Mesendoderm (in vitro differentiated cells): ENCODE measurements around the gene CXCR2. TPM values are rescaled to one million over a fixed set of nuclear protein-coding genes. Genes with fewer than 3 reads are reported as not detected.

Experiments used
- DNase-seq: peaks from one replicate; pipeline ENCODE4 v3.0.0; 2013
- H2AK5ac ChIP-seq: 2 replicates; pipeline ENCODE4 v1.6.1; 2013; ENCODE audit warnings: low read length, inconsistent platforms
- H2BK120ac ChIP-seq: 2 replicates; pipeline ENCODE4 v1.6.1; 2013; ENCODE audit warnings: low read depth, mild to moderate bottlenecking, low read length, moderate library complexity, mixed read lengths
- H2BK15ac ChIP-seq: replicated peaks from 2 replicates; pipeline ENCODE4 v1.6.1; 2013; ENCODE audit warnings: low read depth, mild to moderate bottlenecking, moderate library complexity
- H2BK5ac ChIP-seq: 2 replicates; pipeline ENCODE4 v1.6.1; 2013; ENCODE audit warnings: low read length, inconsistent platforms
- H3K18ac ChIP-seq: 2 replicates; pipeline ENCODE4 v1.6.1; 2013; ENCODE audit warnings: mild to moderate bottlenecking, low read length, mixed read lengths
- H3K23ac ChIP-seq: one replicate; pipeline ENCODE4 v1.6.1; 2013; ENCODE audit warnings: low read length
- H3K27ac ChIP-seq: 2 replicates; pipeline ENCODE4 v1.5.1; 2013; ENCODE audit warnings: low read depth, mild to moderate bottlenecking, inconsistent platforms, low read length, moderate library complexity
- H3K27me3 ChIP-seq: 2 replicates; pipeline ENCODE4 v1.6.1; 2013; ENCODE audit warnings: low read length, control low read depth, mild to moderate bottlenecking, inconsistent platforms; ENCODE audit not compliant: insufficient read depth, poor library complexity
- H3K36me3 ChIP-seq: 2 replicates; pipeline ENCODE4 v1.6.1; 2013; ENCODE audit warnings: low read length, inconsistent platforms; ENCODE audit not compliant: control insufficient read depth, insufficient read depth
- H3K4ac ChIP-seq: one replicate; pipeline ENCODE4 v1.6.1; 2013; ENCODE audit warnings: low read depth, mild to moderate bottlenecking, low read length, moderate library complexity
- H3K4me1 ChIP-seq: 2 replicates; pipeline ENCODE4 v1.6.1; 2013; ENCODE audit warnings: low read depth, low read length, inconsistent platforms; ENCODE audit not compliant: control insufficient read depth
- H3K4me2 ChIP-seq: 2 replicates; pipeline ENCODE4 v1.6.1; 2013; ENCODE audit warnings: low read length
- H3K4me3 ChIP-seq: 2 replicates; pipeline ENCODE4 v1.5.1; 2013; ENCODE audit warnings: mild to moderate bottlenecking, low read length
- H3K56ac ChIP-seq: one replicate; pipeline ENCODE4 v1.6.1; 2013; ENCODE audit warnings: low read length
- H3K79me1 ChIP-seq: 2 replicates; pipeline ENCODE4 v1.6.1; 2013; ENCODE audit warnings: low read length, inconsistent platforms
- H3K79me2 ChIP-seq: 2 replicates; pipeline ENCODE4 v1.6.1; 2013; ENCODE audit warnings: mild to moderate bottlenecking, low read length; ENCODE audit not compliant: control insufficient read depth, insufficient read depth
- H3K9ac ChIP-seq: 2 replicates; pipeline ENCODE4 v1.6.1; 2013; ENCODE audit warnings: low read length, inconsistent platforms
- H4K5ac ChIP-seq: one replicate; pipeline ENCODE4 v1.6.1; 2013; ENCODE audit warnings: low read length
- H4K8ac ChIP-seq: one replicate; pipeline ENCODE4 v1.6.1; 2013; ENCODE audit warnings: low read depth, mild to moderate bottlenecking, control low read depth, low read length, moderate library complexity
- WGBS: extraction: QIAGEN DNeasy Blood & Tissue Kit; methylation state at CpG from one replicate; pipeline ENCODE4 v1.1.7; 2013; ENCODE audit warnings: low lambda C conversion rate, missing lambda C conversion rate; ENCODE audit not compliant: insufficient coverage; ENCODE audit errors: extremely low coverage; 5-methylcytosine and 5-hydroxymethylcytosine counted together
- polyA plus RNA-seq, 2 experiments: library from polyadenylated mRNA; stranded (reverse); fragments of 200-250 nt; gene quantifications; one replicate each; pipeline ENCODE4 v1.2.3, GENCODE V29; 2013

Gene CXCR2
- polyA plus RNA-seq (2013, experiment 1 of 2), result 1.00 TPM
- polyA plus RNA-seq (2013, experiment 2 of 2), result 0.99 TPM

GRCh38 chr2:218125626-218126080 is at the start of gene CXCR2:
TSS of gene CXCR2 (plus strand) at chr2:218126028. CDS start at chr2:218134802, 8,774 bp downstream.
- Histone ChIP-seq H2BK15ac (no peak within 1 kb of the TSS), H3K9ac (no peak within 1 kb of the TSS), H3K36me3 (no peaks in the 10 kb centered on the region), H2AK5ac (no peak within 1 kb of the TSS), H3K56ac (no peak within 1 kb of the TSS), H3K79me1 (no peaks in the 10 kb centered on the region), H2BK120ac (no peak within 1 kb of the TSS), H4K5ac (no peak within 1 kb of the TSS), H3K4ac (no peak within 1 kb of the TSS), H3K79me2 (no peaks in the 10 kb centered on the region), H3K27me3 (no peaks in the 10 kb centered on the region), H3K18ac (peak within 1 kb of the TSS; percentile 51), H3K23ac (no peak within 1 kb of the TSS), H3K4me1 (no peaks in the 10 kb centered on the region), H2BK5ac (no peak within 1 kb of the TSS), H3K4me2 (no peak within 1 kb of the TSS), H4K8ac (no peak within 1 kb of the TSS), H3K4me3 (no peak within 1 kb of the TSS), H3K27ac (no peak within 1 kb of the TSS)
- WGBS, result no CpG with 5 or more reads among the region's 8 CpGs
- DNase-seq, result peak; percentile 48

GRCh38 chr2:218077464-218078216 is 48.2 kb upstream of the CXCR2 start:
- no peak overlapping the region for H3K4me3 ChIP-seq
- no CpG with 5 or more reads among the region's 9 CpGs for WGBS

GRCh38 chr2:218079943-218080913 is 45.6 kb upstream of the CXCR2 start:
- H3K4me1 ChIP-seq, result no peaks in the 10 kb centered on the region
- no peak overlapping the region for H3K56ac ChIP-seq
- H3K23ac ChIP-seq, result no peak overlapping the region
- no peak overlapping the region for H3K27ac ChIP-seq
- no peaks in the 10 kb centered on the region for H3K79me1 ChIP-seq
- H2BK5ac ChIP-seq, result no peak overlapping the region
- no peaks in the 10 kb centered on the region for H3K79me2 ChIP-seq
- H2AK5ac ChIP-seq, result no peak overlapping the region
- WGBS, result no CpG with 5 or more reads among the region's 15 CpGs
- H3K18ac ChIP-seq, result no peak overlapping the region
- DNase-seq, result no peak
- no peak overlapping the region for H2BK15ac ChIP-seq
- no peaks in the 10 kb centered on the region for H3K36me3 ChIP-seq
- no peak overlapping the region for H2BK120ac ChIP-seq
- no peak overlapping the region for H3K4me3 ChIP-seq
- no peak overlapping the region for H4K8ac ChIP-seq
- no peak overlapping the region for H4K5ac ChIP-seq
- H3K27me3 ChIP-seq, result no peaks in the 10 kb centered on the region
- no peak overlapping the region for H3K4ac ChIP-seq
- H3K4me2 ChIP-seq, result no peak overlapping the region
- no peak overlapping the region for H3K9ac ChIP-seq

More at GRCh38 chr2:218077464-218078216, 48.2 kb upstream of the CXCR2 start:
- no peak overlapping the region for H2BK5ac ChIP-seq
- no peak for DNase-seq
- H4K8ac ChIP-seq, result no peak overlapping the region
- no peak overlapping the region for H4K5ac ChIP-seq
- H2BK15ac ChIP-seq, result no peak overlapping the region
- H3K79me1 ChIP-seq, result no peaks in the 10 kb centered on the region
- no peak overlapping the region for H2AK5ac ChIP-seq
- H3K56ac ChIP-seq, result no peak overlapping the region
- H3K18ac ChIP-seq, result no peak overlapping the region
- H2BK120ac ChIP-seq, result no peak overlapping the region
- no peak overlapping the region for H3K4me2 ChIP-seq
- no peak overlapping the region for H3K27ac ChIP-seq
- no peaks in the 10 kb centered on the region for H3K36me3 ChIP-seq
- H3K4ac ChIP-seq, result no peak overlapping the region
- no peak overlapping the region for H3K23ac ChIP-seq
- no peaks in the 10 kb centered on the region for H3K4me1 ChIP-seq
- no peaks in the 10 kb centered on the region for H3K79me2 ChIP-seq
- no peak overlapping the region for H3K9ac ChIP-seq
- H3K27me3 ChIP-seq, result no peaks in the 10 kb centered on the region

- H3K27ac ChIP-seq, result no peak overlapping the region
- WGBS, result no CpG with 5 or more reads among the region's 2 CpGs
- DNase-seq, result no peak
- H3K9ac ChIP-seq, result no peak overlapping the region
- no peak overlapping the region for H2BK5ac ChIP-seq
- no peaks in the 10 kb centered on the region for H3K36me3 ChIP-seq
- H3K79me1 ChIP-seq, result no peaks in the 10 kb centered on the region
- H3K4me3 ChIP-seq, result no peak overlapping the region
- H3K56ac ChIP-seq, result no peak overlapping the region
- no peak overlapping the region for H2AK5ac ChIP-seq
- H3K4me2 ChIP-seq, result no peak overlapping the region
- no peak overlapping the region for H2BK120ac ChIP-seq
- no peak overlapping the region for H3K4ac ChIP-seq
- no peaks in the 10 kb centered on the region for H3K79me2 ChIP-seq
- no peak overlapping the region for H2BK15ac ChIP-seq
- no peaks in the 10 kb centered on the region for H3K27me3 ChIP-seq
- H3K4me1 ChIP-seq, result no peaks in the 10 kb centered on the region
- H4K5ac ChIP-seq, result no peak overlapping the region
- no peak overlapping the region for H3K18ac ChIP-seq
- no peak overlapping the region for H4K8ac ChIP-seq
- no peak overlapping the region for H3K23ac ChIP-seq
Measured at GRCh38 chr2:218081063-218081462, 44.8 kb upstream of the CXCR2 start.

GRCh38 chr2:218081695-218082094 is 44.1 kb upstream of the CXCR2 start:
- H2BK120ac ChIP-seq, result no peak overlapping the region
- no peak overlapping the region for H3K18ac ChIP-seq
- H4K5ac ChIP-seq, result no peak overlapping the region
- no peak overlapping the region for H2BK5ac ChIP-seq
- H3K4me2 ChIP-seq, result no peak overlapping the region
- no peak overlapping the region for H3K4me3 ChIP-seq
- no peaks in the 10 kb centered on the region for H3K79me2 ChIP-seq
- no peak overlapping the region for H3K23ac ChIP-seq
- H3K9ac ChIP-seq, result no peak overlapping the region
- H4K8ac ChIP-seq, result no peak overlapping the region
- WGBS, result no CpG with 5 or more reads among the region's 7 CpGs
- DNase-seq, result no peak
- no peaks in the 10 kb centered on the region for H3K79me1 ChIP-seq
- H3K56ac ChIP-seq, result no peak overlapping the region
- no peaks in the 10 kb centered on the region for H3K4me1 ChIP-seq
- no peak overlapping the region for H2BK15ac ChIP-seq
- H3K27ac ChIP-seq, result no peak overlapping the region
- no peak overlapping the region for H2AK5ac ChIP-seq
- no peak overlapping the region for H3K4ac ChIP-seq
- no peaks in the 10 kb centered on the region for H3K36me3 ChIP-seq
- no peaks in the 10 kb centered on the region for H3K27me3 ChIP-seq
